Measurements from ENCODE around the gene PPP2R2C.

PPP2R2C gene

DNA sequence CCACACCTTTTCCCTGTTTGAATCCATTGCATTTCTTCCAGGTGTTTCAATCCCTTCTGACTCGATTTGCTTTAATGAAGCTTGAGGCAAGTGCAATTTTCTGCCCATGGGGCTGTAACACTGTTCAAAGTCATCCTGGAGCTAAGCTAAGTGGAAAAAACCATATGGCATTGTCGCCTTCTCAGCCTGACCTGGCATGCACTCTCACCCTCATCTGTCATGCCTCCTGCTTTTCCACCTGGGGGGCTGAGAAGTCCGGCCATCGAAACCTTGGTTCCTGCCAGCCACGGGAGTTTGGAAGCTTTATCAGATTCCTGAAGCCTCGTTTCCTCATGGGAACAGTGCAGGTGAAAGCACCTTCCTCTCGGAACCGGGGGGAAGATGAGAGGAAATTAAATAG is 164.5 kb downstream of the PPP2R2C start:
- no peak overlapping the region for H3K4me3 ChIP-seq (ENCODE audit: control insufficient read depth, low read depth, low read length)
- no peak for DNase-seq (ENCODE audit: low read depth)
- no peak for TF ChIP-seq CTCF (IDR thresholded peaks at IDR 0.05; ENCODE audit: control insufficient read depth, insufficient read depth, low read depth, low read length, missing control alignments)

DNA sequence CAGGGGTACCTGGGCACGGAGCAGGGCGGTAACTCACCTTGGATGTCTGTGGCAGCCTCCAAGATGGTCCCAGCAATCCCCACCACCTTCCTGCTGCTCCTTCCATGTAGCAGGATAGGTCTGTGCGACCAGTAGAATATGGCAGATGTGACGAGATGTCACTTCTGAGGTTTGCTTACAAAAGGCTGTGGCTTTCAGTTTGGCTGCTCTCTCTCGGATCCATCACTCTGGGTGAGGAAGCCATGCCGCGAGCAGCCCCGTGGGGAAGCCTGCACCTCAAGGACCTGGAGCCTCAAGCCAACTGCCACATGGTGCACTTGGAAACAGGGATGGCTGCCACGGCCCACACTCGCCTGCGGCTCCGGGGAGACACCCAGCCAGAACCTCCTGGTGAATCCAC is 165.2 kb downstream of the PPP2R2C start:
- no peak overlapping the region for H3K4me3 ChIP-seq (ENCODE audit: control insufficient read depth, low read depth, low read length)
- no peak for DNase-seq (ENCODE audit: low read depth)
- no peak for TF ChIP-seq CTCF (IDR thresholded peaks at IDR 0.05; ENCODE audit: control insufficient read depth, insufficient read depth, low read depth, low read length, missing control alignments)

DNA sequence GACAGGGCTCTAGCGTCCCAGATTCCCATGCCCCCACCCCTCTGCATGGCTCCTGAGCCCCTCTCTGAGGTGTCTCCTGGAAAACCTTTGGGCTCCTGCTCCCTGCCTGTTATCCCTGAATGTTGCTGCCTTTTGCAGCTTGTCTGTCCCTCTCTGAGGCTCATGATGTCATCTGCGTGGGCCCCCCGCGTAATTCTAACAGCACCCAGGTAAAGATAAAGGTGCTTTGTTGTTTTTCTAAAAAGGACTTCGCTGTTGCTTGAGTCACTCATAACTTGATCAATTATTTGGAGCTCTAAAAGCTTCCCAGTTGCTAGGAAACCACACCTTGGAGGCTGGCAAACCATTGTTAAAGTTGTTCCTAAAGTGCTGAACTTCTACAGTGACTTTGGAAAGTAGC is 166.1 kb downstream of the PPP2R2C start:
- no peak overlapping the region for H3K4me3 ChIP-seq (ENCODE audit: control insufficient read depth, low read depth, low read length)
- no peak for DNase-seq (ENCODE audit: low read depth)
- no peak for TF ChIP-seq CTCF (IDR thresholded peaks at IDR 0.05; ENCODE audit: control insufficient read depth, insufficient read depth, low read depth, low read length, missing control alignments)

GRCh38 chr4:6303943-6304342 is 168.5 kb downstream of the PPP2R2C start:
- H3K4me3 ChIP-seq (ENCODE audit: control insufficient read depth, low read depth, low read length), result no peak overlapping the region
- TF ChIP-seq CTCF (IDR thresholded peaks at IDR 0.05; ENCODE audit: control insufficient read depth, insufficient read depth, low read depth, low read length, missing control alignments), result no peak
- DNase-seq (ENCODE audit: low read depth), result no peak

DNA sequence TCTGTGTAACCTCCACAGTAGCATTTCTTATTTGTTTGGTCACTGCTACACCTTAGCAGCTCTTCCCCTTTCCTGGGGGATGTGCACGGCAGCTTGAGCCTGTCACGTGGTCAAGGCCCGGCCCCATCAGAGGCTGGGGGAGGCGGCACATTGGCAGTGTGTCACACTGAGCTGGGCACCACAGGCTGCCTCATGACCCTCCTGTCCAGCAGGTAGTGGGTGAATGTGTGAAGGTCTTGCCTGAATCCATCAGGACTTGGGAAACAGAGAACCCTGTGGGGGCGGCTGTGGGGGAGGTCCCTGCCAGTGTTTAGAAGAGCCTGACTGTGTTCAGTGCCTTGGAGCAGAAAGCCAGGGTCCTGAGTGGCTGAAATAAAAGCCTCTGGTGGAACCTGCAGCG is 169.5 kb downstream of the PPP2R2C start:
- H3K4me3 ChIP-seq (ENCODE audit: control insufficient read depth, low read depth, low read length), result no peak overlapping the region
- no peak for TF ChIP-seq CTCF (IDR thresholded peaks at IDR 0.05; ENCODE audit: control insufficient read depth, insufficient read depth, low read depth, low read length, missing control alignments)
- DNase-seq (ENCODE audit: low read depth), result no peak

GRCh38 chr4:6301732-6302442 is 170.5 kb downstream of the PPP2R2C start:
- TF ChIP-seq CTCF (IDR thresholded peaks at IDR 0.05; ENCODE audit: control insufficient read depth, insufficient read depth, low read depth, low read length, missing control alignments), result no peak
- no peak overlapping the region for H3K4me3 ChIP-seq (ENCODE audit: control insufficient read depth, low read depth, low read length)
- DNase-seq (ENCODE audit: low read depth), result no peak
